COLO668 (cell line): ENCODE results near the gene PHOSPHO1.

Experiments
- DNase-seq: peaks from one replicate; lab custom pipeline; 2025; ENCODE audit not compliant: unreplicated experiment; lab: John Stamatoyannopoulos, UW

Gene PHOSPHO1

GRCh38 chr17:49218941-49219913, 11.4 kb downstream of the PHOSPHO1 start:
- DNase-seq = no peak

GRCh38 chr17:49217651-49218413, 12.8 kb downstream of the PHOSPHO1 start:
- DNase-seq = no peak

GRCh38 chr17:49216953-49217650, 13.5 kb downstream of the PHOSPHO1 start:
- no peak for DNase-seq

GRCh38 chr17:49216482-49216881, 14.1 kb downstream of the PHOSPHO1 start:
- DNase-seq = no peak

- DNase-seq = no peak
Measured at GRCh38 chr17:49214676-49215360, 15.8 kb downstream of the PHOSPHO1 start.

- no peak for DNase-seq
Measured at GRCh38 chr17:49213847-49214246, 16.7 kb downstream of the PHOSPHO1 start.

GRCh38 chr17:49213399-49213798, 17.2 kb downstream of the PHOSPHO1 start:
- DNase-seq = no peak

- no peak for DNase-seq
Measured at GRCh38 chr17:49210158-49211029, 20.2 kb downstream of the PHOSPHO1 start, which contains the start of the genes ABI3 and GNGT2. ABI3 (plus strand) TSS chr17:49210707; CDS start chr17:49210725, 18 bp downstream. GNGT2 (minus strand) TSS chr17:49210574; CDS start chr17:49207422, 3,152 bp downstream.

- no peak for DNase-seq
Measured at GRCh38 chr17:49209061-49209571, 21.5 kb downstream of the PHOSPHO1 start.

- no peak for DNase-seq
Measured at GRCh38 chr17:49204516-49204915, 26.1 kb downstream of the PHOSPHO1 start.

GRCh38 chr17:49203796-49204195, 26.8 kb downstream of the PHOSPHO1 start:
- no peak for DNase-seq

GRCh38 chr17:49201481-49201927, 29.1 kb downstream of the PHOSPHO1 start:
- DNase-seq = no peak

GRCh38 chr17:49200423-49201083, 30.0 kb downstream of the PHOSPHO1 start:
- no peak for DNase-seq

- DNase-seq = no peak
Measured at GRCh38 chr17:49198211-49198610, 32.4 kb downstream of the PHOSPHO1 start.

GRCh38 chr17:49197346-49197998, 33.1 kb downstream of the PHOSPHO1 start:
- DNase-seq = no peak

GRCh38 chr17:49196520-49196919, 34.1 kb downstream of the PHOSPHO1 start:
- no peak for DNase-seq

GRCh38 chr17:49195751-49196150, 34.8 kb downstream of the PHOSPHO1 start:
- no peak for DNase-seq

GRCh38 chr17:49194297-49194607, 36.3 kb downstream of the PHOSPHO1 start:
- no peak for DNase-seq
